ENCODE results near the gene MELTF. TPM values are rescaled to one million over a fixed set of nuclear protein-coding genes. Genes with fewer than 3 reads are reported as not detected.

MELTF gene
- total RNA-seq, 1 experiment from 2014 or later: 9.2 TPM

GRCh38 chr3:196988241-196989029 lies 41.2 kb downstream of the MELTF start:
- DNase-seq: peak; percentile 68
- no CpG with 5 or more reads among the region's 12 CpGs for WGBS (ENCODE audit: extremely low coverage, insufficient read length, low lambda C conversion rate)
- Histone ChIP-seq H4K5ac (ENCODE audit: insufficient read length, low read depth, low read length) (no peak overlapping the region), H2BK15ac (ENCODE audit: low read depth, low read length) (no peak overlapping the region), H4K8ac (replicated peaks; ENCODE audit: insufficient read length, low read depth, low read length) (no peak overlapping the region), H3K23me2 (ENCODE audit: insufficient read length, low read depth, low read length, poor library complexity, severe bottlenecking) (no peaks in the 10 kb centered on the region), H3K23ac (ENCODE audit: insufficient read length, low read depth, low read length) (no peak overlapping the region), H2BK20ac (ENCODE audit: low read depth, low read length, poor library complexity, severe bottlenecking) (no peak overlapping the region), H3T11ph (ENCODE audit: low read length) (no peak overlapping the region), H2BK12ac (ENCODE audit: insufficient read length, low read depth, low read length) (no peak overlapping the region), H3K4me1 (ENCODE audit: insufficient read depth, low read length) (no peaks in the 10 kb centered on the region), H3K79me2 (ENCODE audit: insufficient read depth, low read length) (no peaks in the 10 kb centered on the region), H3K14ac (ENCODE audit: insufficient read depth, low read length) (no peak overlapping the region; the same call in 1 of the 2 replicates), H3K79me1 (ENCODE audit: insufficient read depth, low read depth, low read length, poor library complexity, severe bottlenecking) (no peaks in the 10 kb centered on the region), H3K56ac (ENCODE audit: insufficient read length, low read depth, low read length) (no peak overlapping the region), H3K18ac (ENCODE audit: insufficient read length, low read depth, low read length) (no peak overlapping the region), H2AFZ (ENCODE audit: low read length) (no peak overlapping the region), H3K9me3 (ENCODE audit: control insufficient read depth, low read depth, low read length) (no peaks in the 10 kb centered on the region), H3K9ac (ENCODE audit: extremely low read depth, insufficient read length, low read length) (no peak overlapping the region), H4K91ac (ENCODE audit: insufficient read length, low read depth, low read length) (no peak overlapping the region), H3K4me2 (ENCODE audit: insufficient read depth, insufficient read length, low read length) (no peak overlapping the region), H2AK5ac (ENCODE audit: insufficient read length, low read length) (no peak overlapping the region), H3K27ac (ENCODE audit: insufficient read length, low read depth, low read length) (no peak overlapping the region), H4K20me1 (ENCODE audit: control insufficient read depth, insufficient read depth, insufficient read length) (no peaks in the 10 kb centered on the region), H3K27me3 (ENCODE audit: insufficient read depth, low read length) (no peaks in the 10 kb centered on the region), H2BK5ac (ENCODE audit: insufficient read length, low read length) (no peak overlapping the region), H2BK120ac (ENCODE audit: low read depth, low read length, poor library complexity, severe bottlenecking) (no peak overlapping the region), H3K4ac (ENCODE audit: low read depth, low read length) (no peak overlapping the region)
- Mint-ChIP-seq H3K36me3 (ENCODE audit: insufficient read depth in 1 of 3, low read depth in 3 of 3) (peaks cover 0 to under 1% (median 0%) of the 10 kb centered on the region in 3 experiments; a peak in 1 of 7 replicates), H3K27me3 (ENCODE audit: low read depth) (peaks cover 2% of the 10 kb centered on the region), H3K4me1 (peaks cover 0 to 3% of the 10 kb centered on the region in 2 experiments; a peak in 1 of 4 replicates), H3K9me3 (peaks cover 3 to 6% of the 10 kb centered on the region in 2 experiments; a peak in 4 of 5 replicates), H3K27ac (peak overlapping the region in 1 of 3 experiments; percentile 48; a peak in 1 of 7 replicates), H3K4me3 (no peak overlapping the region)
- TF ChIP-seq CTCF (conservative IDR thresholded peaks at IDR 0.05): peak; percentile 61

Measured in H9 (cell line).